GM21723 (cell line): ENCODE results near the gene SORCS3.
A peak's percentile ranks its signal among the peaks of the same experiment; 100 is the strongest.

Experiments used
- ATAC-seq: cut with Tn5 transposase; IDR thresholded peaks from one replicate; pipeline ENCODE4 v1.9.1; 2021; ENCODE audit warnings: mild to moderate bottlenecking, moderate library complexity; ENCODE audit not compliant: unreplicated experiment

Gene SORCS3

DNA sequence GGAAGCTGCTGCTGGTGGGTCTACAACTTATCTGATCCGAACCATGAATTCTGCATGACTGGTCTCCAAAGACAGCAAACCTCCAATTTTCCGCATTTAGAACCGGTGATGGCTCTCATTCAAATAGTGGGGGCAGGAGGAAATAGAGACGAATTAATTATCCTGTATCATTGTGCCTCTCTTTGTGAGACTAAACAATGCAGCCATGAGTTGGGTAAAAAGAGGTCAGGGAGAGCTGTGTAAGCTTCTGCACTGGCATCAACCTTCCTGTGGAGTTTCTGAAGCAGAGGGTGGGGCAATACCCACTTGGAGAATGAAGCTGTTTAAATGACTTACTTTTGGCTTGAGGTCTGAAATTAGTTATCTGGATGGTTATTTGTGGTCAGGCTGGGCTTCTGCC is 266.4 kb downstream of the SORCS3 start:
- no peak for ATAC-seq

DNA sequence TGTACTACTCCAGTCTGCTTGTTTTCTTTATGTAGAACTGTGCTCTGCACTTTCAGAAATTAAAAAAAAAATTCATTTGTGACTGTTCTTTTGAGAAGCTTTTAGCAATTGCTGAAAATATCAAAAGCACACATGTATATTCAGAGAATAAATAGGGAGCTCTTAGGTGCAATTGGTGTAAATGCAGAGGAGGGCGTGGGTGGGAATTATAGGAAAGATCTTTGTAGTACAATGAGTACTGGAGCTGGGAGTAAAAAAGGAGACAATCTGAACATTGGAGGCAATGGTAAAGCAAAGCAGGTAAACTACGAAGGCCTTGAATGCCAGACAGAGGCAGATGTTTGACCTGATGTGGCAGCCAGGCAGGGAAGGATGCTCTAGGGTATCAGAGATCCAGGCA is 267.5 kb downstream of the SORCS3 start:
- ATAC-seq: no peak

GRCh38 chr10:104910712-104911111 is 269.6 kb downstream of the SORCS3 start:
- no peak for ATAC-seq

DNA sequence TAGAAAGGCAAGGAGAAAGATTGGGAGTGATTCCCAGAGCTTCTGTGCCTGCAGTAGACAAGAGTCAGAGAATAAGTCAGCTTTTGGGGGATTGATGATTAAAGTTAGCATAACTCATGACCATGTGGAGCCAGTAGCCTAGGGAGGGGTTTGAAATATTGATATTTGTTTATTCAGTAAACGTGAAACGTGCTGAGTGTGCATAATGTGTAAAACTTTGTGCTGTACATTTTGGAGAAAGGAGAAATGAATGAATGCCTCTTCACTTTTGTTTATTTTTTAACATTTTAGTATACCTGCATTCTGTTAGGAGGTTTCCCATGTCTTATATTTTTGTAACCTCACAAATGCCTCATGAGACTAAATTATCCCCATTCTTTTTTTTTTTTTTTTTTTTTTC is 272.3 kb downstream of the SORCS3 start:
- no peak for ATAC-seq

- ATAC-seq: no peak
Measured at GRCh38 chr10:104920476-104920875, 279.4 kb downstream of the SORCS3 start.

GRCh38 chr10:104921763-104922162 is 280.7 kb downstream of the SORCS3 start:
- no peak for ATAC-seq

- ATAC-seq: peak; percentile 80
Measured at GRCh38 chr10:104922810-104923209, 281.7 kb downstream of the SORCS3 start.

- no peak for ATAC-seq
Measured at GRCh38 chr10:104923501-104923900, 282.4 kb downstream of the SORCS3 start.

- no peak for ATAC-seq
Measured at GRCh38 chr10:104924101-104924795, 283.2 kb downstream of the SORCS3 start.

- ATAC-seq: peak; percentile 45
Measured at GRCh38 chr10:104925232-104925851, 284.3 kb downstream of the SORCS3 start.

DNA sequence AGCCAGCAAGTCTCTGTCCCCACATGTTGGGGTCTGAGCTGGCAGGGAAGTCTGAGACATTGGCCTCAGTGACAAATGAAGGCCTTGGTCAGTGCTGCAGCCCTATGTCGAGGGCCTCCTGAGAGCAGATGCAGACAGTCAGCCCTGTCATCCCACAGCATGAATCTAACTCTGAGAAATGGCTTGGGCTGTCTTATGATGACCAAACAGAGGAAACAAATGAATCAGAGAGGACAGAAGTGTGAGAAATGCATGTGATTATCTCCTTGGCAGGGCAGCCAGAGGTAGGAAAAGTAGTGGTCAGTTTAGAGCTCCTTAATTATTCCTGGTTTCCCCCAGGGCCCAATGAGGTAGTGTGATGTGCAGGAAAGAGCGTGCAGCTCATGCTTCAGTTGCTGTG is 287.6 kb downstream of the SORCS3 start:
- no peak for ATAC-seq

GRCh38 chr10:104931612-104932134 is 290.6 kb downstream of the SORCS3 start:
- ATAC-seq: no peak

DNA sequence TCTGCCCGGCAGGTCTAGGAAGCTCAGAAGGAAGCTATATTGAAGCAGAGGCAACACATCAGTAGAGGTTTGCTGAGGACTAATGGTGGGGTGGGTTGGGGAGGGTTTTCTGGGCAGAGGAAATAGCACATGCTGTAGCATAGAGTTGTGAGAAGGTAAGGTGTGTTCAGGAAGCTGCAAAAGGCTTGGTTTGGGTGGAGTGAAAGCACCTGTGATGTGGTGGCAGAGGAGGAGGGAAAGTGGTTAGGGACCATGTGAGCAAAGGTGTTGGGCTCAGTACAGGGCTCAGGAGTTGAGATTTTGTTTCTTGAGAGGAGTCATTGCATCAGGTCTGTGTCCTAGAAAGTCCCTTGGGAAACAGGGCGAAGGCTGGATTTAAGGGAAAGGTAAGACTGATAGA is 294.6 kb downstream of the SORCS3 start:
- no peak for ATAC-seq

DNA sequence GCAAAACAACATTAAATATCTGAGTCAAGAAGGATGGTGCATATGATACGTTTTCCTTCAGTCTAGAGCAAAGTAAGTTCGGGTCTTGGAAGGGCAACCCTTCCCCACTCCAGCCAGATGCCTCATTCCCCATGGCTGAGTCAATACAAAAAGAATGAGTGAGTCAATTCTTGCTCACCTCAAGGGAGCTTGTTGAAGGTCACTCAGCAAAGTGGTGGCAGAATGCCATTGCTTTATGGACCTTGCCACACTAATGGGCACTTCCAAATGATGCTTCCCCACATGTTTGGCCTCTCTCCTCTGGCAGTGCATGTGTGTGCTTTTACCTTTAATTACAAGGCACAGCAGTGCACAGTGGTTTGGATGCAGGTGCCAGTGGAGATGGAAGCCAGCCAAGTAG is 296.5 kb downstream of the SORCS3 start:
- ATAC-seq: no peak

DNA sequence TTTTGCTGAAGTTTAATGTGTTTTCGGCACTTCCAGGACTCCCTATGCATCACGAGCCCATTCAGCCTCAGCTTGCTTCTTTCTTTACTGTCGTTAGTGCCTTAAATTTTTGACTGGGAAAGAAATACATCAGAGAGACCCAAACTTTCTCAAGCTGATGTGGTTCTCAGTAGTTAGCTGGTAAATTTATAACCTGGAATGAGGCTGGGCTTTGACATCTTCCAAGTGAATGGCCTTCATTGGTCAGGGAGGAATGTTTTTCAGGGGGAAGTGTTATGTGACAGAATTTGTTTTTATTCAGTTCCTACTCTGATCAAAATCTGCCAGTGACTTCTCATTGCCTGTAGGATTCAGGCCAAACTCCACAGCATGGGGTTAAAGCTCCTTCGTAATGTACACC is 296.9 kb downstream of the SORCS3 start:
- ATAC-seq: no peak

DNA sequence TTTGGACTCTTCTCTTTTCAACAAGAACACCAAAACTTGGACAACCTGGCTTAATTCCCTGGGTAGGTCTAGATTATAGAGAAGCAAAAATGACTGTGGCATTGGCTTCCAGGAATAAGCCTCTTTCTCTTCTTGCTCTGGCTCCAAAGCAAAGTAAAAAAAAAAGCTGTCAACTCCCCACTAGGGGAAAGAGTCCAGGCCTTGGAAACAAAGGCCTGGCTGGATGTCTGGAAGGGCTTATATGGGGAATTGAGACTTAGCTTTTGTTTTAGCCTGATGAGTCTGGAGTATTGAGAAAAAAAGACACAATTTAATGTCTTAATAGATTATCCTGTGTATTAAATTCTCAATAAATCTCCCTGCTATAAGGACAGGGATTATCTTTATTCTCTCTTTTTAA is 300.6 kb downstream of the SORCS3 start:
- ATAC-seq: no peak

GRCh38 chr10:104947314-104947713 is 306.2 kb downstream of the SORCS3 start:
- ATAC-seq: no peak

GRCh38 chr10:104957178-104957841 is 316.2 kb downstream of the SORCS3 start:
- ATAC-seq: no peak

DNA sequence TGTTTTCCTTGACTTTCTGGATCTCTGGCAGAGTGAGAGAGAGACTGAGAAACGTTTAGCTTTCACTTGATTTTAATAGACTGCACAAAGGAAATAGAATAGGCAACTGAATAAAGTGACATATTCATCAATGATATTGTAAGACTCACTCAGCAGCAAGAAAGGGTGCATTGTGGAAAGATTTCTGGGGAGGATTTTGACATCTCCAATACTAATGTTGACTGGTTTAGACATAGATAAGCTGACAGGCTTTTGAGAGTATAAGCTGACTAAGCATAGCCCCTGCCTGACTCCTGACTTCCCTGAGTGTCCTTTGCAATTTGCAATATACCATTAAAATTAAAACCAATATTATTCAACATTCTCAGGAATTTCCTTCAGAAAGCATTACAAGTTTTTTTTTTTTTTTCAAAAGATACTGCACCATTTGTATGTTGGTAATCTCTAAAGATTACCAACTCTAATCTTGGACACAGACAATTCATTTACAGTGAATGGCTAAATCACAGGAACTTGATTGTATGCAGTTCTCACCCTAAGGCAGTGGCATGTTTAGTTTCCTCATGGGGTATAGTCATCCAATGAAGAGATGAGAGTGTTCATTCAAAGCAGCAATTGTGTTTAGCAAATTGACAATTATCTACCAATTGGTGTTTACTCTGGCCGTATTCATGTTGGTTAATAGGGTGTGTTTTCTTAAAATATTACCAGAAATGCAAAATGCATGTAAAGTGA is 325.6 kb downstream of the SORCS3 start:
- no peak for ATAC-seq

GRCh38 chr10:104980368-104980767 is 339.3 kb downstream of the SORCS3 start:
- ATAC-seq: no peak

DNA sequence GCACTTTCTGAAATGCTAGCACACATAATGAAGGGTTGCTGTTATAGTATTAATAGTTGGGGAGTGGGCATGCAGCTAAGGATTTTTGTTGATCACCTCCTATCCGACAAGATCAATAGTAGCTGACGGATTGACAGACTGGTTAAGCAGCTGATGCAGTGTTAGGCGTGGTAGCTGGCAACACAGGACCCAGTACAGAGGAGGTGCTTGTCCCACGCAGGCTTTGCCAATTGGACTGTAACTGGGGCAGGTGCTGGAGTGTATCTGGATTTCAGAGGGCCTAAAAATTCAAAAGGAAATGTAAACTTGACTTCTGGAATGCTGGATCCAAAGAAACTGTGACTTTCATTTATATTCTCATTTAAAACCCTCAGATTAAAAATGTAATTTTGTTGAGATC is 340.9 kb downstream of the SORCS3 start:
- no peak for ATAC-seq
